ENCODE data around the gene C17orf100.

DNA sequence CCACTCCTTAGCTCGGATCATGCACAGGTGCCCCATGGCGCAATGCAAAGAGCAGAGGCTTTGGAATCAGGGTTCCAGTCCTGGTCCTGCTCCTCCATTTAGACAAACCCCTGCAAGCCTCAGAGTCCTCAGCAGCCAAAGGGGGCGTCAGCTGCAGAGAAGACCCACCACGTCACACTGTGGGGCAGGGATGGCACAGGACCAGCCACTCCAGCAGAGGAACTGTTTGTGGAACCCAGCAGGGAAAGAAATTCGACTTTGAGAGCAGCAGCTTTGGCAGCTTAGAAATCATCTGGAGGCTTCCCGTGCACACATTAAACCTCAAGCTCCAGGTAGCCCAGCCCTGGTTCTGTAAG is 25.2 kb downstream of the C17orf100 start:
- TF ChIP-seq, protein P1, sequence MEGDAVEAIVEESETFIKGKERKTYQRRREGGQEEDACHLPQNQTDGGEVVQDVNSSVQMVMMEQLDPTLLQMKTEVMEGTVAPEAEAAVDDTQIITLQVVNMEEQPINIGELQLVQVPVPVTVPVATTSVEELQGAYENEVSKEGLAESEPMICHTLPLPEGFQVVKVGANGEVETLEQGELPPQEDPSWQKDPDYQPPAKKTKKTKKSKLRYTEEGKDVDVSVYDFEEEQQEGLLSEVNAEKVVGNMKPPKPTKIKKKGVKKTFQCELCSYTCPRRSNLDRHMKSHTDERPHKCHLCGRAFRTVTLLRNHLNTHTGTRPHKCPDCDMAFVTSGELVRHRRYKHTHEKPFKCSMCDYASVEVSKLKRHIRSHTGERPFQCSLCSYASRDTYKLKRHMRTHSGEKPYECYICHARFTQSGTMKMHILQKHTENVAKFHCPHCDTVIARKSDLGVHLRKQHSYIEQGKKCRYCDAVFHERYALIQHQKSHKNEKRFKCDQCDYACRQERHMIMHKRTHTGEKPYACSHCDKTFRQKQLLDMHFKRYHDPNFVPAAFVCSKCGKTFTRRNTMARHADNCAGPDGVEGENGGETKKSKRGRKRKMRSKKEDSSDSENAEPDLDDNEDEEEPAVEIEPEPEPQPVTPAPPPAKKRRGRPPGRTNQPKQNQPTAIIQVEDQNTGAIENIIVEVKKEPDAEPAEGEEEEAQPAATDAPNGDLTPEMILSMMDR (IDR thresholded peaks at IDR 0.05): no peak
- TF ChIP-seq POLR2A (IDR thresholded peaks at IDR 0.05): no peak
